GM12874 (cell line): ENCODE data around the gene C22orf23.

Experiments
- TF ChIP-seq, protein P1 (sequence below): IDR thresholded peaks from 2 replicates; pipeline ENCODE4 v1.5.1; 2011; ENCODE audit warnings: low read depth, mild to moderate bottlenecking, control low read depth, low read length, moderate library complexity; ENCODE audit not compliant: insufficient read depth

Gene C22orf23

DNA sequence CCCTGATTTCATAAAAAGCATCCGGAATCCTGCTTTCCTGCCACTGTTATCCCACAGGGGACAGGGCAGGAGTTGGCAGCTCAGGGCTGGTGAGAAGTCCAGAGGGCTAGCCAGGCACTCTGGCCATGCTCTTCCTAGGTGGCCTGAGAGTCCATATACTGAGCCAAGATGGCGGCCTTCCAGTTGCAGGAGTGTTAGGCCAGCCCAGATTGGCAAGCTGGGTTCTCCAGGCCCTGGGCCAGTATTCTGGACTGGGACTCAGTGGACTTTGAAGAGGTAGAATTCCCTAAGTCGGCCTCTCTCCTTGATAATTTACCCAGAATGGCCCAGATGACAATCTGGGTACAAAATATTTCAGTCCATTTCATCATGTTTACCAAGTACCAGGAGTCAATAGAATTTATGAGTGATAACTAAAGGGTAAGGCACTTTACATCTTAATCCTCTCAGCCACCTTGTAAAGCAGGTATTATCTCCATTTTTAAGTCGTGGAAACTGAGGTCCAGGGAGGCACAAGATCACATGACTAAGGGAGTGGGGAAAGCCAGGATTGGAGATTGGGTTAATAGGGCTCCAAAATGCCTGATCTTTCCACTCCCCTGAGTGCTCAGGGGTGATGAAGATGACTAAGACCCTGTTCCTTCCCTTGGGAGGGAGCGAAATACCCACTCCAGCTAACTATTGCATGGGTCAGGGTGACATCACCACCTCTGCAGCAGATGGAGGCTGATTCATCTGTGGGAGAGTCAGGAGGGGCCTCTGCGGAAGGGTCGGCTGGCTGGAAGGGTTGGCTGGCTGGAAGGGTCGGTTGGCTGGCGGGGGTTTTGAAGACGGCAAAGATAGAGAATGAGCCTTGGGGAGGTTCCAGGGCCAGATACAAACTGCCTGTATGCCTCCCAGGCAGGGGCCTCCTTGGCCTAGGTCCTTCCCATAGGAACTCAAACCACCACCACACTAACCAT, 48.5 kb downstream of the C22orf23 start:
- TF ChIP-seq, protein P1, sequence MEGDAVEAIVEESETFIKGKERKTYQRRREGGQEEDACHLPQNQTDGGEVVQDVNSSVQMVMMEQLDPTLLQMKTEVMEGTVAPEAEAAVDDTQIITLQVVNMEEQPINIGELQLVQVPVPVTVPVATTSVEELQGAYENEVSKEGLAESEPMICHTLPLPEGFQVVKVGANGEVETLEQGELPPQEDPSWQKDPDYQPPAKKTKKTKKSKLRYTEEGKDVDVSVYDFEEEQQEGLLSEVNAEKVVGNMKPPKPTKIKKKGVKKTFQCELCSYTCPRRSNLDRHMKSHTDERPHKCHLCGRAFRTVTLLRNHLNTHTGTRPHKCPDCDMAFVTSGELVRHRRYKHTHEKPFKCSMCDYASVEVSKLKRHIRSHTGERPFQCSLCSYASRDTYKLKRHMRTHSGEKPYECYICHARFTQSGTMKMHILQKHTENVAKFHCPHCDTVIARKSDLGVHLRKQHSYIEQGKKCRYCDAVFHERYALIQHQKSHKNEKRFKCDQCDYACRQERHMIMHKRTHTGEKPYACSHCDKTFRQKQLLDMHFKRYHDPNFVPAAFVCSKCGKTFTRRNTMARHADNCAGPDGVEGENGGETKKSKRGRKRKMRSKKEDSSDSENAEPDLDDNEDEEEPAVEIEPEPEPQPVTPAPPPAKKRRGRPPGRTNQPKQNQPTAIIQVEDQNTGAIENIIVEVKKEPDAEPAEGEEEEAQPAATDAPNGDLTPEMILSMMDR = no peak

DNA sequence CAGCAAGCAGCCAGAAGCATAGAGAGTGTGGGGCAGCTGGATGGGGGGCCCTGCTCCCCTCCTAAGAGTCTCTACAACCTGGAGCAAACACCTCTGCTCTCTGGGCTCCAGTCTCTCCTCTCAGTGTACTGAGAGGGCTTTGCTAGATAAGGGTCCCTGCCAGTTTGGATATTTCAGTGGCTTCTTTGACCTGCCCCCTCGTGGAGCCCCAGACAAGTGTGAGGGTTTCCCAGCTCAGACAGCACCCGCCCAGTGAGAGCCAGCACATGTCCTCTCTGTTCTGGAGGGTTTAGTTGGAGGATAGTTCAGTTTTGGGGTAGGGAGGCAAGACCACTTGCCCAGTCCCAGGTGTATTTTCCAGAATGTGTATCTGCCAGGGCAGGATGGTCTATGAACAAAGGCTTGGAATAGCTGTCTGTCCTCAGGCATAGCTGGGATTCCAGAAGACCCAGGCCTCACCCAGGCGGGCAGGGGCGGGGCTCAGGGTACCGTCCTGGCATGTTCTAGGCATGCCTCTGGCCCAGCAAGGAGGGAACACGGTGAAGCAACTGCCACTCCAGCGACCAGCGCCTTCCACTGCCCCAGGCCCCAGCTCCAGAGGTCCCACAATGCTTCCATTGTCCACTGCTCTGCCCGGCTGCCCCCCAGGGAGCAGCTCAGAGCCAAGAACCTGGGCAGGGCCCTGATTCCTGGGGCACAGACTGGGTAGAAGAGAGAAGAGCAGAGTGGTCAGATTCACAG, 54.8 kb downstream of the C22orf23 start:
- TF ChIP-seq, protein P1 = no peak

GRCh38 chr22:37897807-37898206, 55.6 kb downstream of the C22orf23 start:
- TF ChIP-seq, protein P1 = no peak

- TF ChIP-seq, protein P1 = no peak
Observed at GRCh38 chr22:37896939-37897338, 56.5 kb downstream of the C22orf23 start.

- TF ChIP-seq, protein P1 = no peak
Observed at GRCh38 chr22:37896181-37896592, 57.2 kb downstream of the C22orf23 start.

DNA sequence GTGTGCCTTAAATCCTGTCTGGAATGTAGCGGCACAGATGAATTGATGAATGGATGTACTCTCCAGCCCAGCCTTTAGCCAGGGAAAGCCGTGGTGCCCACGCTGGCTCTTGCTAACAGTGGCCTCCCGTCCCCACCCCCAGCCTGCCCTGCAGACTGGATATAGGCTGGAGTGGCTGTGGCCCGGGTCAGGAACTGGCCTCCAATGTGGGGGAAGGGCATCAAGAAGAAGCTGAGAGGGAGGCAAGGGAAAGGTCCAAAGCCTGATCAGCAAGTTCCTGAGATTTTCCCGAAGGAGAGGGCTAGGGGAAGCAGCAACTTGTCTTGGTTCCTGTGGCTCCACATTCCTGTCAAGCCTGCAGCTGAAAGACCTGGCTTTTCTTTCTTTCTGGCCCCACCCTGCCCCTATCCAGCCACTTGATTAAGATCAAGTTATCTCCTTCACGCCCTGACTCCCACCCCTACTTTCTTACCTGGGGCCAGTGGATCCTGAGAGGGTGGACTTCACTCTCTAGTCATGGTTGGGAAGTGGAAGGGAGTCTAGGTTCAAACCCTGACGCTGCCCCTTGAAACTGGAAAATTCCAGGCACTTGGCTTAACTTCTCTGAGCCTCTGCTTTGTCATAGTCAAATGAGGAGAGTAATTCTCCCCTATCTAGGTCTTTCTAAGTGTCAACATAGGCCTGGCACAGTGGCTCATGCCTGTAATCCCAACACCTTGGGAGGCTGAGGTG, 58.3 kb downstream of the C22orf23 start:
- TF ChIP-seq, protein P1 = no peak

DNA sequence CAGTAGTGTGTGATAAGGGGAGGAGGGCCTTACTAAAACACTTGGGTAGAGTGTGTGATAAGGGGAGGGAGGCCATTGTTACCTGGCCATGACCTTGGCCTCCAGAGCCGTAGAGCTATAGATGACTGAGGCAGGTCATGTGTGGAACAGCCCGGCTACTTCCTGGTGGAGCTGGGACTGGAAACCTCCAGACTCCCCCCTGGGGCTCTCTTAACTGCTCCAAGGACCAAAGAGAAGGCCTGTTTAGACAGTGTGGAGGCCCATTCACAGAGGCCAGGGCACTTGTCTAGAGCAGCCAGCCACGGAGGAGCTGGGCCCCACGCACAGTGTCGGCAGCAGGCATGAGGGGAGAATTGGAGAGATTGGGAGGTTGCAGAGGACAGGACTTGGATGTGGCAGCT, 59.8 kb downstream of the C22orf23 start:
- TF ChIP-seq, protein P1 = no peak
